ENCODE measurements around the gene LEMD3. TPM values are rescaled to one million over a fixed set of nuclear protein-coding genes. Genes with fewer than 3 reads are reported as not detected.

LEMD3 gene
- total and polyA plus RNA-seq, 2 donors (not counting 1 experiment from before 2014, with no cell fraction given), result 11.5 to 18.5 TPM

- Histone ChIP-seq H3K4me3 (replicated peaks in 1 of 4; ENCODE audit: control extremely low read depth in 1 of 4, insufficient read depth in 1 of 4, low read depth in 3 of 4, low read length in 4 of 4) (no peak overlapping the region), H3K9ac (ENCODE audit: insufficient read depth, low read length) (no peak overlapping the region), H3K27me3 (ENCODE audit: control insufficient read depth, insufficient read depth, low read length) (peaks cover 8% of the 10 kb centered on the region), H3K4me1 (ENCODE audit: control insufficient read depth, extremely low read depth, insufficient read depth, low read length) (no peaks in the 10 kb centered on the region), H3K79me2 (ENCODE audit: control insufficient read depth, insufficient read depth, low read length) (no peaks in the 10 kb centered on the region), H4K20me1 (ENCODE audit: control insufficient read depth, extremely low read depth, insufficient read depth, low read length) (no peaks in the 10 kb centered on the region), H3K9me3 (ENCODE audit: control insufficient read depth, insufficient read depth, low read depth, low read length) (no peaks in the 10 kb centered on the region), H3K27ac (ENCODE audit: insufficient read depth, low read length) (no peak overlapping the region), H3K4me2 (ENCODE audit: extremely low read depth, insufficient read depth, low read length) (no peak overlapping the region), H3K36me3 (ENCODE audit: control insufficient read depth, insufficient read depth, low read length) (no peaks in the 10 kb centered on the region), H2AFZ (ENCODE audit: low read length) (no peak overlapping the region)
- DNase-seq (ENCODE audit: low read depth in 2 of 2), result no peak
- TF ChIP-seq CTCF (conservative IDR thresholded peaks at IDR 0.05 in 1 of 2, IDR thresholded peaks at IDR 0.05 in 1 of 2; ENCODE audit: low read depth in 1 of 2, low read length in 2 of 2) (no peak), EZH2 (IDR thresholded peaks at IDR 0.05; ENCODE audit: low read length, missing control alignments) (no peak)
Measured at GRCh38 chr12:65133879-65134278, 35.5 kb upstream of the LEMD3 start.

GRCh38 chr12:65139389-65139788 lies 30.0 kb upstream of the LEMD3 start:
- H3K27me3 ChIP-seq (ENCODE audit: control insufficient read depth, insufficient read depth, low read length), result peaks cover 14% of the 10 kb centered on the region
- H3K27ac ChIP-seq (ENCODE audit: insufficient read depth, low read length), result no peak overlapping the region
- no peaks in the 10 kb centered on the region for H3K4me1 ChIP-seq (ENCODE audit: control insufficient read depth, extremely low read depth, insufficient read depth, low read length)
- no peak for DNase-seq (ENCODE audit: low read depth in 2 of 2)
- no peaks in the 10 kb centered on the region for H3K9me3 ChIP-seq (ENCODE audit: control insufficient read depth, insufficient read depth, low read depth, low read length)
- no peaks in the 10 kb centered on the region for H3K36me3 ChIP-seq (ENCODE audit: control insufficient read depth, insufficient read depth, low read length)
- H4K20me1 ChIP-seq (ENCODE audit: control insufficient read depth, extremely low read depth, insufficient read depth, low read length), result no peaks in the 10 kb centered on the region
- H3K4me2 ChIP-seq (ENCODE audit: extremely low read depth, insufficient read depth, low read length), result no peak overlapping the region
- no peak overlapping the region for H3K9ac ChIP-seq (ENCODE audit: insufficient read depth, low read length)
- no peak overlapping the region for H2AFZ ChIP-seq (ENCODE audit: low read length)
- TF ChIP-seq CTCF (conservative IDR thresholded peaks at IDR 0.05 in 1 of 2, IDR thresholded peaks at IDR 0.05 in 1 of 2; ENCODE audit: low read depth in 1 of 2, low read length in 2 of 2) (no peak), EZH2 (IDR thresholded peaks at IDR 0.05; ENCODE audit: low read length, missing control alignments) (no peak)
- no peaks in the 10 kb centered on the region for H3K79me2 ChIP-seq (ENCODE audit: control insufficient read depth, insufficient read depth, low read length)
- no peak overlapping the region for H3K4me3 ChIP-seq (replicated peaks in 1 of 4; ENCODE audit: control extremely low read depth in 1 of 4, insufficient read depth in 1 of 4, low read depth in 3 of 4, low read length in 4 of 4)

GRCh38 chr12:65140738-65141137 lies 28.6 kb upstream of the LEMD3 start:
- Histone ChIP-seq H4K20me1 (ENCODE audit: control insufficient read depth, extremely low read depth, insufficient read depth, low read length) (no peaks in the 10 kb centered on the region), H3K9ac (ENCODE audit: insufficient read depth, low read length) (no peak overlapping the region), H3K9me3 (ENCODE audit: control insufficient read depth, insufficient read depth, low read depth, low read length) (no peaks in the 10 kb centered on the region), H3K4me1 (ENCODE audit: control insufficient read depth, extremely low read depth, insufficient read depth, low read length) (no peaks in the 10 kb centered on the region), H3K27ac (ENCODE audit: insufficient read depth, low read length) (no peak overlapping the region), H3K79me2 (ENCODE audit: control insufficient read depth, insufficient read depth, low read length) (no peaks in the 10 kb centered on the region), H3K4me3 (replicated peaks in 1 of 4; ENCODE audit: control extremely low read depth in 1 of 4, insufficient read depth in 1 of 4, low read depth in 3 of 4, low read length in 4 of 4) (no peak overlapping the region), H2AFZ (ENCODE audit: low read length) (no peak overlapping the region), H3K36me3 (ENCODE audit: control insufficient read depth, insufficient read depth, low read length) (no peaks in the 10 kb centered on the region), H3K4me2 (ENCODE audit: extremely low read depth, insufficient read depth, low read length) (no peak overlapping the region), H3K27me3 (ENCODE audit: control insufficient read depth, insufficient read depth, low read length) (peaks cover 14% of the 10 kb centered on the region)
- DNase-seq (ENCODE audit: low read depth in 2 of 2), result no peak
- TF ChIP-seq CTCF (conservative IDR thresholded peaks at IDR 0.05 in 1 of 2, IDR thresholded peaks at IDR 0.05 in 1 of 2; ENCODE audit: low read depth in 1 of 2, low read length in 2 of 2), result no peak
- no peak for TF ChIP-seq EZH2 (IDR thresholded peaks at IDR 0.05; ENCODE audit: low read length, missing control alignments)

Data from fibroblast of lung (primary cell).